GM19240 (cell line): ENCODE data around the gene ARHGAP22.
"Not testable (repeated sequence)": the region's sequence is repeated elsewhere in the genome, so short reads cannot be mapped to it uniquely, and the experiment has no call there.

ENCODE experiments used
- DNase-seq: peaks from one replicate; pipeline ENCODE4 v3.0.0; 2011; ENCODE audit warnings: low spot score; ENCODE audit not compliant: insufficient read length

ARHGAP22 gene, protein sequence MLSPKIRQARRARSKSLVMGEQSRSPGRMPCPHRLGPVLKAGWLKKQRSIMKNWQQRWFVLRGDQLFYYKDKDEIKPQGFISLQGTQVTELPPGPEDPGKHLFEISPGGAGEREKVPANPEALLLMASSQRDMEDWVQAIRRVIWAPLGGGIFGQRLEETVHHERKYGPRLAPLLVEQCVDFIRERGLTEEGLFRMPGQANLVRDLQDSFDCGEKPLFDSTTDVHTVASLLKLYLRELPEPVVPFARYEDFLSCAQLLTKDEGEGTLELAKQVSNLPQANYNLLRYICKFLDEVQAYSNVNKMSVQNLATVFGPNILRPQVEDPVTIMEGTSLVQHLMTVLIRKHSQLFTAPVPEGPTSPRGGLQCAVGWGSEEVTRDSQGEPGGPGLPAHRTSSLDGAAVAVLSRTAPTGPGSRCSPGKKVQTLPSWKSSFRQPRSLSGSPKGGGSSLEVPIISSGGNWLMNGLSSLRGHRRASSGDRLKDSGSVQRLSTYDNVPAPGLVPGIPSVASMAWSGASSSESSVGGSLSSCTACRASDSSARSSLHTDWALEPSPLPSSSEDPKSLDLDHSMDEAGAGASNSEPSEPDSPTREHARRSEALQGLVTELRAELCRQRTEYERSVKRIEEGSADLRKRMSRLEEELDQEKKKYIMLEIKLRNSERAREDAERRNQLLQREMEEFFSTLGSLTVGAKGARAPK

DNA sequence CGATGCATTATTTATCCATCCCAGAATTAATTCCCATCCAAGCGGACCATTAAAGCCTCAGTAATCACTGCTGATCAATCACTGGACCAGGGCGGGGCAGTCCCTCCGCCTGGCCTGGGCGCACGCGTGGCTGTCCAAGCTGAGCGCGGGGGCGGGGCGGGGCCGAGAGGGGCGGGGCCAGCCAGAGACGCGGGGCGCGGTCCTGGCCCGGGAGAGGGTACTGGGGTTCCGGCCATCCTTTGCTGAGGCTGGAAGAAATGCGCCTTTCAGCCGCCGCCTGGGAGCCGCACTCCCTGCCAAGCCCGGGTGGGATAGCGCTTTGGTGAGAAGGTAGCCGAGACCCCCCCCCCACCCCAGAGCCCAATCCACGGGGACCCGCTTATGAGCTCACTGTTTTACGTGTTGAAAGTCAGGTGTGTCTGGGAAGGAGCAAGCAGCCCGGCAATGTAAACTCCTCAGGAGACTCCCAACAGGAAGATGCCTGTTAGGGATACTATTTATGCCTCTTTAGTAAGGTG, at the start of gene ARHGAP22:
Gene ARHGAP22, minus strand, starts transcription at position 83 of the 518 bp plus-strand sequence. CDS start 277 bp downstream, outside the sequence.
- DNase-seq, result no peak

GRCh38 chr10:48653944-48654698, 49.2 kb upstream of the ARHGAP22 start:
- DNase-seq, result no peak

DNA sequence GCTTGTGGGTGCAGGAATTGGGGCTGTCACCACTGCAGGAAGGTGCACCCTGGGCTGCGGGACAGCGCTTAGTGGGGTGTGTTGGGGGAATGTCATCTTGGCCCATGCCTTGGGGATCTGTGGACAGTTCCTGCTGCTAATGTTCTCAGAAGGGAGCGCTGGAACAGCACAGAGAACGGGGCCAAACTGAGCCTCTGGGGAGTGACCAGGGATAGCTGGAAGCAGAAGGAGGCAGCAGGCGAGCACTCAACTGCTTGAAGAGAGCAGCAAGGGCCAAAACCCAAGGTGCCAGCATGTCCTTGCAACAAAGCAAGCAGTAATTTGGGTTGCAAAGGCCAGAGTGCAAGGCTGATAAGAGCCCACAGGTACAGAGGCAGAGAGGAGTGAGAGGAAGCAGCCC, 48.5 kb upstream of the ARHGAP22 start:
- no peak for DNase-seq

DNA sequence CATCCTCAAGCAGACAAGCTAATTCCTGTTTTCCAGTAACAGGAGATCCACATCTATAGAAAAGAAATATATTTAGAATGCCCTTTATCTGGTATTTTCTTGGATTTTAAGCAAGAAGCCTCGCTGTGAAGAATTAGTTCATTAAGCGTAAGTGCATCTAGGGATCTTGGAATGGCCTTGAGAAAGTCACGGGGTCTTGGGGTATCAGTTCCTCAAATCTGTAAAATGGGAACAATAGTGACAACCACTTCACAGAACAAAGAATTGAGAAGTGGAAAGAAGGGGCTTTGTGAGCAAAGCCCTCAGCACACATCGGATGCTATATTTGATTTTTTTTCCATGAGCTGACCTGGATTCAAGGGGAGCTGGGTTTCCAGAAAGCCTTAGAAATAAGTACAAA, 47.5 kb upstream of the ARHGAP22 start:
- no peak for DNase-seq

GRCh38 chr10:48651839-48652238, 47.0 kb upstream of the ARHGAP22 start:
- no peak for DNase-seq

GRCh38 chr10:48651293-48651692, 46.4 kb upstream of the ARHGAP22 start:
- DNase-seq, result no peak

DNA sequence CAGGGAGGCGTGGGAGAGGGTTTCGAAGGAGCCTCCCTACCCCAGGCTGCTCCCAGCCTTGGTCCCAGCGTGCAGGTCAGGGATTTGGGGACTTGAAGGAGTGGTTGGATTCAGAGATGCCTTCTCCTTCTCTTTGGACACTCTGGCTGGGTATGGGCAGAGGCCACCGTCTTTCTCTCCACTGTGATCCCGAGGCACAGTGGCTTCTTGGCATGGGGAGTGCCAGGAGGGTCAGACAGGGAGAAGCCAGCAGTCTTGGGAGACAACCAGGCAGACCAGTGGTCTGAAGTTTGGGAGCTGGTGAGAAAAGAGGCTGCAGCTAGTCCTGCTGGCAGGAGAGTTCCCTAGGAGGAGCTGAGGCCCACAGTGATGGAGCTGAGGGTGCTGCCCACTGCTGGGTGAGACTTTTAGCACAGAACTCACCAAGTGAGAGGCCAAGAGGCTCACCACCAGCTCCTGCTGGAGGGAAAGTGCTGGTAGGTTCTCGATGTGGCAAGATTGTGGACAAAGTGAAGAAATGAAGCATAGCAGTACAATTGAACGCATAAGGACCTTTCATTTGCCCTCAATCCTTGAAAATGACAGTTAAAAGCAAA, 44.6 kb upstream of the ARHGAP22 start:
- DNase-seq, result no peak

- no peak for DNase-seq
These were observed 43.5 kb upstream of the ARHGAP22 start for GRCh38 chr10:48648172-48648942.

GRCh38 chr10:48647073-48647472, 42.2 kb upstream of the ARHGAP22 start:
- DNase-seq, result not testable (repeated sequence)

DNA sequence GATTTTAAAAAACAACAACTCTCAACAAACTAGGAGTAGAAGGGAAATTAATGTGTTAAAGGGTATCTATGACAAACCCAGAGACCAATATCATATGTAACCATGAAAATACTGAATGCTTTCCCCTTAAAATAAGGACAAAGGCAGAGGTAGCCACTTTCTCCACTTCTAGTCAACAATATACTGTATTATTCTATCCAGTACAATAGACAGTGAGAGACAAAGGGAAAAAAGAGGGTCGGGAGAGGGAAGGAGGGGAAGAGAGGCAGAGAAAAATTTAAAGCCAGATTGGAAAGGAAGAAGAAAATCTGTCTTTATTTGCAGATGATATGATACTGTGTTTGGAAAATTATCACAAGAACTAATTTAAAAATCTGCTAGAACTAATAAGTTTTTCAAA, 40.7 kb upstream of the ARHGAP22 start:
- no peak for DNase-seq

DNA sequence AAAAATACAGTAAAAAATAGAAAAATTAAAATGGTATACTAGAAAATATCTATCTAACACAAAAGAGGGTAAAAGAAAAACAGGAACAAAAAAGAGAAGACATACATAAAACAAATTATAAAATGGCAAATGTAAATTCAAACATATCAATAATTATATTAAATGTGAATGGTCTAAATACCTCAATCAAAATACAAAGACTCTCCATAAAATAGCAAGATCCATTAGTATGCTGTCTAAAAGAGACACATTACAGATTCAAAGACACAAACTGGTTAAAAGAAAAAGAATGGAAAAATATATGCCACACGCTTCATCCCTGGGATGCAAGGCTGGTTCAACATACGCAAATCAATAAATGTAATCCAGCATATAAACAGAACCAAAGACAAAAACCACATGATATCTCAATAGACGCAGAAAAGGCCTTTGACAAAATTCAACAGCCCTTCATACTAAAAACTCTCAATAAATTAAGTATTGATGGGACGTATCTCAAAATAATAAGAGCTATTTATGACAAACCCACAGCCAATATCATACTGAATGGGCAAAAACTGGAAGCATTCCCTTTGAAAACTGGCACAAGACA, 36.3 kb upstream of the ARHGAP22 start:
- DNase-seq, result not testable (repeated sequence)

DNA sequence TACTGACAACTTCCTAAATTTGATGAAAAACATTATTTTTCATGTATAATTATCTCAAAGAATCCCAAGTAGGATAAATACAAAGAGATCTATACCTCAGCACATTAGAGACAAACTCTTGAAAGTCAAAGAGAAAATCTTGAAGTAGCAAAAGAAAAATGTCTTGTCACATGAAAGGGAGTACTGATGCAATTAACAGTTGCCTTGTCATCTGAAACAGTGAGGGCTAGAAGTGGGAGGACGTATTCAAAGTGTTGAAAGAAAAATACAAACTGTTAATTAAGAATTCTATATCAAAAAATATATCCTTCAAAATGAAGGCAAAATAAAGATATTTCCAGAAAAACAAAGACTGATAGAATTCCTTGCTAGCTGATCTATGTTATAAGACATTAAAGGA, 35.5 kb upstream of the ARHGAP22 start:
- no peak for DNase-seq

DNA sequence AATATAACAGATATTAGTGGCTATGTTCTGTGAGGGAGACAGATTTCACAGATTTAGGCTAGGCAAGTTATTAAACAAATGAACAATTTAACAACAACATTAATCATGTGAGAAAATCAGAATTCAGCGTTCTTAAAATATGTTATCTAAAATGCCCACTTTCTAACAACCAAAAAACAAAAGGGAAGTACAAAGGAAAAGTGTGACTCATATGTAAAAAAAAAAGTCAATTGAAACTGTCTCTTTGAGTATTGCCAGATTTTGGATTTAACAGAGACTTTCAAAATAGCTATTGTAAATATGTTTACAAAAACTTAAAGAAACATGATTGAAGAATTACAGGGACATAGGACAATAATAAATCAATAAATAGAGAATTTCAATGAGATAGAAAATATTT, 34.8 kb upstream of the ARHGAP22 start:
- DNase-seq, result no peak

DNA sequence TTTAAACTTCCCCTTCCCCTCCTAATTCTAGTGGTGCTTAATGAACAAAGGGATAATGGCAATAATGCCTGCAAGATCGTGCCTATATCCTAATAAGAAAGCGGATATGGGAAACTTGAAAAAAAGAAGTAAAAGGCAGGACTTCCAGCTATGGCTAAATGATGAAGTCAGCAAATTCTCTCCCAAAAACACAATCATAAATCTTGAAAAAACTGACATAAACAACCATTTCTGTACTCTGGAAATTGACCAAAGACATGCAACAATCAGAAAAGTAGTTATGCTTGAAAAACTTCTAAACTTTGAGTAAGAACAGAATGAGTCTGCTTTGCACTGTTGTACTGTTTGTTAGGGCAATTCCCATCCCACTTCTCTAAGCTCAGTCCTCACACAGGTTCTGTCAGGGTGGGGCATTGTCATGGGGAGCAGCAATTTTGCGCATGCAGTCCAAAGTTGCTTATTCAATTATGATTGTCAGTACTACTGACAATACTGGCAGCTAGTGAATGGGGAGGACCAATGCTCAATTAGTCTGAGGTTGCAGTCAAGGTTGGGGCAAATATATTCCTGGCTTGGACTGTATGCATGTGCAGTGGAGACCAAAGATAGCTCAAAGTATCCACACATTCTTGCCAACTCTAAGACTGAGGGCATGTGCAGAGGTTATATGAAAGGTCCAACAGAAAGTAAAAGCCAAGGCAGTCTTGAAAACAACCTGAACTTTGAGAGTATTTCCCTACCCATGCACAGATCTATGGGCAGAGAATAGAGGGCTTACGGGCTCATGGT, 34.1 kb upstream of the ARHGAP22 start:
- DNase-seq, result no peak

DNA sequence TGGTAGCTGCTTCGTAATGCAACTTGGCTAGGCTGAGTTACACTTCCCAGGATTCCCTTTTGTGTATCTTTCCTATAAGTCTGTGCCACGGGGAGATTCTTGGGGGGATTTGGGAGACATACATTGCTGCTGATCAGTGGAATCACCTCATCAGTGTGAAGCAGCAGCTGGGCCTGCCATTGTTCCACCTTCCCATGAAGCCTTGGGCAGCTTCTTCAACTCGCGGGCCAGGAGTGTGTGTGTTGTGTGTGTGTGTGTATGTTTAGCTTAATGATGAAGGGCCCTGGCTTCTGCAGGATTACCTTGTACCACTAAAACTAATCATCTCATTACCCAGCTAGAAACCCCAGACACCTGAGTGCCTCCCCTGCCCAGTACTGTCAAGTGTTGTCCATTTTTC, 33.3 kb upstream of the ARHGAP22 start:
- DNase-seq, result no peak

DNA sequence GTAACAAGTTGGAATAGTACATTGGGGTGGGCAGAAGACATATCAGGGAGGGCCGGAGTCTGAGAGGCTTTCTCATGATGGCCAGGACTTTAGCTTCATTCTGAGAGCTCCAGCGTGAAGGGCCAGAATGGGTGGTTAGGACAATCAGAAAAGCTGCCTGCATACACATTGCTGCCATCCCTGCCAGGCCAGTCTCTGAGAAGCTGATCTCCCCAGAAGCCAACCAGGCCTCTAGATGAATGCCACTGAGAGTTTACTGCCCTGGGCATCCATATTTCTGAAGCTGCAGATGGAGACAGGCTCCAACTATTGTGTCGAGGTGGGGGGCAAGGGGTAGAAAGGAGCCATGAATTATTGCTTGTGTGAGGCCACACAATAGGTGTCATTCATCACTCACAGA, 32.0 kb upstream of the ARHGAP22 start:
- DNase-seq, result no peak

DNA sequence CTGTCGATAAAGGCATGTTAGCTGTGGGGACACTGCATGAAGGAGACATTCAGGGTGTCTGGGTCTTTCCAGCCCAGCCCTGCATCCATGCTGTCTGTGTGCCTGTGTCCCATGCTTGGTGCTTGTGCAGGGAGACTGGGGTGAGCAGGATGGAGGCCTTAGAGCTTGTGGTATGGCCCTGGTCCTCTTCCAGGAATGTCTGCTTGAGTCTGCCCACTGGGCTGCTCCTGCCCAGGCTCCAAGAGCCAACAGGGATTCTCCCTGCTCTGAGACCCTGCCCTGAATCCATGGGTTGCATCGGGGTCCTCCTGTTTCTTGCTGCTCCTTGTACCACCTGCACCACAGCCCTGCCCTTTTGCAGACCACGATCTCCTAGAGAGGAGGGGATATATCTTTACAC, 31.4 kb upstream of the ARHGAP22 start:
- DNase-seq, result no peak

DNA sequence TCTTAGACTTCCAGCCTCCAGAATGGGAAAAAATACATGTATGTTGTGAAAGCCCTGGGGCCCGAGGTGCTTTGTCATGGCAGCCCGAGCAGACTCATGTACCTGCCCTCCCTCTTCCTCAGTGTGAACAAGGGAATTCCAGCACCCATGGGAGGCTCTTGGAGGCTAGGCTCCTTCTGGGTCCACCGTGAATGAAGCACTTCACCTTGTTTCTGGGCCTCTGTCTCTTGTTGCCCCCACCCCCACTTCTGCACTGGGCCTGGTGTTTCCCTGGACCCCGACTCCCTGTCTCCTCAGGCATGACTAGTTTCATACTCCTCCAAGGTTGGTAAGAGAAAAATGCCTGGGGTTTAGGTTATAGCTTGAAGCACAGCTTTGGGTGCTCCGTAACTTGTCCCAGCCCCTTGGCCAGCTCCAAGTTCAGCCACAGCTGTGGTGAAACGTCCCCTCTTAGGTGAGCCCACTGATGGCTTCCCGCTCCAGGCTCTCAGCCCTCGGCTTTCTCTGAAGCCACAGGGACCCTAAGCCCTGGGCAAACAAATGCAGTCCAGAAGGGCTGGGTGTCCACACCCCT, 30.2 kb upstream of the ARHGAP22 start:
- DNase-seq, result no peak
